K562 (cell line): ENCODE measurements around the gene CASP5.

ENCODE experiments used
- JUN ChIP-seq, 2 experiments: sonication (generic) in 1 of 2; formaldehyde crosslinking in 1 of 2; IDR thresholded peaks; 2 replicates each; pipeline versions ENCODE4 v1.6.1 to v1.8.0; 2012 to 2022; ENCODE audit warnings: borderline replicate concordance in 2 of 2, mild to moderate bottlenecking in 2 of 2, improper control_type of control experiment in 1 of 2, low read depth in 1 of 2, low read length in 1 of 2, missing genetic modification reagents in 1 of 2
- TF ChIP-seq, protein P1 (sequence below), 3 experiments: IDR thresholded peaks in 2 of 3; conservative IDR thresholded peaks in 1 of 3; 2 replicates each; pipeline ENCODE4 v1.5.1; 2011 to 2012; ENCODE audit warnings: low read length in 3 of 3, mild to moderate bottlenecking in 3 of 3, control low read depth in 2 of 3, improper control_type of control experiment in 1 of 3, inconsistent platforms in 1 of 3, low read depth in 1 of 3, mixed read lengths in 1 of 3, moderate library complexity in 1 of 3; ENCODE audit not compliant: insufficient read depth in 2 of 3

DNA sequence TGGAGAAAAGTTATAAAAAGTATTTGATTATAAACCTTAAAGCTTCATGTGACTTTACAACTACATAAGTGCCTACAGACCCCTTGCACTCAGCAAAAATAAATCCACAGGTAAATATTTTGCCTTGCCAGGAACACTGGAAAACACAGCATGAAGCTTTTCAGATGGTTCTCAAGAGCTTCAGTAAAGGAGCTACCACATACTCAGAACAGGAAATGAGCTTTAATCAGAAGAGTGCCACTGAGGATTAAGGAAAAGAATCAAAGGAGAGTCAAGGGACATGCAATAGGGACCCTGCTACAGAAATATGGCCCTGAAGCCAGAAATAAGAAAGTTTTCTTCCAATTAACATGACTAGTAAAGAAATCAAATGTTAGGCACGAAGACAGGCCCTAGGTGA, 10.8 kb upstream of the CASP5 start:
- TF ChIP-seq, protein P1, sequence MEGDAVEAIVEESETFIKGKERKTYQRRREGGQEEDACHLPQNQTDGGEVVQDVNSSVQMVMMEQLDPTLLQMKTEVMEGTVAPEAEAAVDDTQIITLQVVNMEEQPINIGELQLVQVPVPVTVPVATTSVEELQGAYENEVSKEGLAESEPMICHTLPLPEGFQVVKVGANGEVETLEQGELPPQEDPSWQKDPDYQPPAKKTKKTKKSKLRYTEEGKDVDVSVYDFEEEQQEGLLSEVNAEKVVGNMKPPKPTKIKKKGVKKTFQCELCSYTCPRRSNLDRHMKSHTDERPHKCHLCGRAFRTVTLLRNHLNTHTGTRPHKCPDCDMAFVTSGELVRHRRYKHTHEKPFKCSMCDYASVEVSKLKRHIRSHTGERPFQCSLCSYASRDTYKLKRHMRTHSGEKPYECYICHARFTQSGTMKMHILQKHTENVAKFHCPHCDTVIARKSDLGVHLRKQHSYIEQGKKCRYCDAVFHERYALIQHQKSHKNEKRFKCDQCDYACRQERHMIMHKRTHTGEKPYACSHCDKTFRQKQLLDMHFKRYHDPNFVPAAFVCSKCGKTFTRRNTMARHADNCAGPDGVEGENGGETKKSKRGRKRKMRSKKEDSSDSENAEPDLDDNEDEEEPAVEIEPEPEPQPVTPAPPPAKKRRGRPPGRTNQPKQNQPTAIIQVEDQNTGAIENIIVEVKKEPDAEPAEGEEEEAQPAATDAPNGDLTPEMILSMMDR (IDR thresholded peaks at IDR 0.05 in 2 of 3, conservative IDR thresholded peaks at IDR 0.05 in 1 of 3; ENCODE audit: insufficient read depth in 2 of 3, low read depth in 1 of 3, low read length in 3 of 3): no peak
- TF ChIP-seq JUN (IDR thresholded peaks at IDR 0.05; ENCODE audit: borderline replicate concordance, low read depth, low read length): no peak
- TF ChIP-seq JUN (CRISPR knock-in tag; IDR thresholded peaks at IDR 0.05; ENCODE audit: borderline replicate concordance): no peak
